SJCRH30 (cell line): ENCODE measurements around the gene RB1. TPM values are rescaled to one million over a fixed set of nuclear protein-coding genes. Genes with fewer than 3 reads are reported as not detected.
"Not testable (repeated sequence)": the region's sequence is repeated elsewhere in the genome, so short reads cannot be mapped to it uniquely, and the experiment has no call there.

Experiments
- DNase-seq, 2 experiments: peaks; one replicate each; pipeline ENCODE4 v3.0.0-alpha.2; 2015 to 2020
- H3K27ac ChIP-seq: fragments of 250-450 bp; sonication (Bioruptor Pico); 2 replicates; pipeline ENCODE4 v1.5.1; 2020; ENCODE audit warnings: mild to moderate bottlenecking, moderate library complexity
- H3K27me3 ChIP-seq: fragments of 250-450 bp; sonication (Bioruptor Pico); 2 replicates; pipeline ENCODE4 v1.5.1; 2020; ENCODE audit warnings: mild to moderate bottlenecking, moderate library complexity
- H3K36me3 ChIP-seq: fragments of 250-450 bp; sonication (Bioruptor Pico); 2 replicates; pipeline ENCODE4 v1.5.1; 2020; ENCODE audit warnings: mild to moderate bottlenecking, moderate library complexity
- H3K4me1 ChIP-seq: fragments of 250-450 bp; sonication (Bioruptor Pico); 2 replicates; pipeline ENCODE4 v1.5.1; 2020; ENCODE audit warnings: mild to moderate bottlenecking, moderate library complexity
- H3K4me3 ChIP-seq: fragments of 250-450 bp; sonication (Bioruptor Pico); 2 replicates; pipeline ENCODE4 v1.5.1; 2020; ENCODE audit warnings: mild to moderate bottlenecking, moderate library complexity
- H3K9me3 ChIP-seq: fragments of 250-450 bp; sonication (Bioruptor Pico); replicated peaks from 2 replicates; pipeline ENCODE4 v1.5.1; 2020; ENCODE audit warnings: mild to moderate bottlenecking, moderate library complexity
- total RNA-seq: library from RNA; depleted of rRNA; stranded (reverse); fragments of >200 nt; shearing (Covaris generic); gene quantifications from 2 replicates; pipeline ENCODE4 v1.2.3, GENCODE V29; 2014

RB1 gene
- total RNA-seq, 1 experiment from 2014 or later: 61.0 TPM

GRCh38 chr13:48426755-48427298 is 123.3 kb downstream of the RB1 start:
- H3K36me3 ChIP-seq, H3K4me3 ChIP-seq, H3K27ac ChIP-seq, DNase-seq, H3K9me3 ChIP-seq, H3K27me3 ChIP-seq: not testable (repeated sequence)
- peaks cover 11% of the 10 kb centered on the region; the same call in 1 of the 2 replicates for H3K4me1 ChIP-seq

- Histone ChIP-seq H3K9me3 (no peaks in the 10 kb centered on the region), H3K27me3 (no peaks in the 10 kb centered on the region), H3K4me1 (peaks cover 11% of the 10 kb centered on the region; the same call in 1 of the 2 replicates), H3K4me3 (no peak overlapping the region), H3K27ac (no peak overlapping the region), H3K36me3 (no peaks in the 10 kb centered on the region; the same call in 1 of the 2 replicates)
- DNase-seq: no peak
Observed at GRCh38 chr13:48429036-48429435, 125.5 kb downstream of the RB1 start.

GRCh38 chr13:48429886-48430285 is 126.3 kb downstream of the RB1 start:
- Histone ChIP-seq H3K4me3 (no peak overlapping the region), H3K4me1 (peaks cover 11% of the 10 kb centered on the region; the same call in 1 of the 2 replicates), H3K9me3 (no peaks in the 10 kb centered on the region), H3K27ac (no peak overlapping the region), H3K27me3 (no peaks in the 10 kb centered on the region), H3K36me3 (no peaks in the 10 kb centered on the region; the same call in 1 of the 2 replicates)
- no peak for DNase-seq

- Histone ChIP-seq H3K4me3 (no peak overlapping the region), H3K36me3 (no peaks in the 10 kb centered on the region; the same call in 1 of the 2 replicates), H3K9me3 (no peaks in the 10 kb centered on the region), H3K4me1 (peaks cover 11% of the 10 kb centered on the region; the same call in 1 of the 2 replicates), H3K27me3 (no peaks in the 10 kb centered on the region), H3K27ac (no peak overlapping the region)
- peak in 1 of 2 experiments; percentile 13 for DNase-seq
Observed at GRCh38 chr13:48431431-48431830, 127.9 kb downstream of the RB1 start.

- H3K36me3 ChIP-seq: no peaks in the 10 kb centered on the region; the same call in 1 of the 2 replicates
- no peak overlapping the region for H3K27ac ChIP-seq
- peaks cover 11% of the 10 kb centered on the region; the same call in 1 of the 2 replicates for H3K4me1 ChIP-seq
- H3K4me3 ChIP-seq: no peak overlapping the region
- H3K9me3 ChIP-seq: no peaks in the 10 kb centered on the region
- no peaks in the 10 kb centered on the region for H3K27me3 ChIP-seq
- DNase-seq: peak in 1 of 2 experiments; percentile 15
Observed at GRCh38 chr13:48431987-48432615, 128.6 kb downstream of the RB1 start.

- H3K36me3 ChIP-seq: no peaks in the 10 kb centered on the region; the same call in 1 of the 2 replicates
- H3K27me3 ChIP-seq: no peaks in the 10 kb centered on the region
- H3K4me3 ChIP-seq: no peak overlapping the region
- peaks cover 11% of the 10 kb centered on the region; the same call in 1 of the 2 replicates for H3K4me1 ChIP-seq
- no peak overlapping the region for H3K27ac ChIP-seq
- no peak for DNase-seq
- no peaks in the 10 kb centered on the region for H3K9me3 ChIP-seq
Observed at GRCh38 chr13:48434200-48434599, 130.6 kb downstream of the RB1 start.

- H3K27ac ChIP-seq: no peak overlapping the region
Observed at GRCh38 chr13:48436661-48437288, 133.2 kb downstream of the RB1 start.

GRCh38 chr13:48437371-48437770 is 133.8 kb downstream of the RB1 start:
- no peaks in the 10 kb centered on the region for H3K4me1 ChIP-seq
- DNase-seq: peak in 1 of 2 experiments; percentile 9

More at GRCh38 chr13:48436661-48437288, 133.2 kb downstream of the RB1 start:
- H3K4me3 ChIP-seq: no peak overlapping the region
- peaks cover under 1% of the 10 kb centered on the region; the same call in 1 of the 2 replicates for H3K4me1 ChIP-seq
- H3K9me3 ChIP-seq: no peaks in the 10 kb centered on the region
- H3K27me3 ChIP-seq: no peaks in the 10 kb centered on the region
- H3K36me3 ChIP-seq: no peaks in the 10 kb centered on the region
- DNase-seq: no peak

GRCh38 chr13:48443442-48444208 is 140.1 kb downstream of the RB1 start:
- no peaks in the 10 kb centered on the region; the same call in 1 of the 2 replicates for H3K4me1 ChIP-seq

More at GRCh38 chr13:48437371-48437770, 133.8 kb downstream of the RB1 start:
- H3K27me3 ChIP-seq: no peaks in the 10 kb centered on the region
- H3K27ac ChIP-seq: no peak overlapping the region
- H3K4me3 ChIP-seq: no peak overlapping the region
- H3K9me3 ChIP-seq: no peaks in the 10 kb centered on the region
- H3K36me3 ChIP-seq: no peaks in the 10 kb centered on the region

GRCh38 chr13:48446464-48446863 is 142.9 kb downstream of the RB1 start:
- Histone ChIP-seq H3K27ac (no peak overlapping the region), H3K9me3 (no peaks in the 10 kb centered on the region), H3K36me3 (0 out of 2 replicates have a peak, but pooled peaks cover 5% of the 10 kb centered on the region), H3K4me3 (no peak overlapping the region), H3K27me3 (no peaks in the 10 kb centered on the region), H3K4me1 (no peaks in the 10 kb centered on the region; the same call in 1 of the 2 replicates)
- DNase-seq: no peak

More at GRCh38 chr13:48443442-48444208, 140.1 kb downstream of the RB1 start:
- Histone ChIP-seq H3K36me3 (0 out of 2 replicates have a peak, but pooled peaks cover 5% of the 10 kb centered on the region), H3K4me3 (no peak overlapping the region), H3K9me3 (no peaks in the 10 kb centered on the region), H3K27ac (no peak overlapping the region), H3K27me3 (no peaks in the 10 kb centered on the region)
- no peak for DNase-seq

GRCh38 chr13:48448285-48448958 is 144.9 kb downstream of the RB1 start:
- H3K4me1 ChIP-seq: no peaks in the 10 kb centered on the region; the same call in 1 of the 2 replicates
- H3K4me3 ChIP-seq: no peak overlapping the region
- H3K9me3 ChIP-seq: no peaks in the 10 kb centered on the region
- DNase-seq: no peak
- H3K27me3 ChIP-seq: no peaks in the 10 kb centered on the region
- H3K36me3 ChIP-seq: peaks cover 11% of the 10 kb centered on the region; the same call in 1 of the 2 replicates
- H3K27ac ChIP-seq: no peak overlapping the region

GRCh38 chr13:48448959-48449614 is 145.5 kb downstream of the RB1 start:
- Histone ChIP-seq H3K36me3 (peaks cover 16% of the 10 kb centered on the region), H3K27me3 (no peaks in the 10 kb centered on the region), H3K27ac (no peak overlapping the region), H3K9me3 (no peaks in the 10 kb centered on the region), H3K4me3 (no peak overlapping the region), H3K4me1 (no peaks in the 10 kb centered on the region; the same call in 1 of the 2 replicates)
- no peak for DNase-seq

GRCh38 chr13:48449656-48450055 is 146.1 kb downstream of the RB1 start:
- DNase-seq: no peak
- Histone ChIP-seq H3K36me3 (peaks cover 16% of the 10 kb centered on the region), H3K4me3 (no peak overlapping the region), H3K27ac (no peak overlapping the region), H3K9me3 (no peaks in the 10 kb centered on the region), H3K27me3 (no peaks in the 10 kb centered on the region), H3K4me1 (no peaks in the 10 kb centered on the region; the same call in 1 of the 2 replicates)
